ENCODE results near the gene MEIS1. TPM values are rescaled to one million over a fixed set of nuclear protein-coding genes. Genes with fewer than 3 reads are reported as not detected.

The MEIS1 gene
- total RNA-seq, 2 donors from 2014 or later: 82.1 to 84.6 TPM

DNA sequence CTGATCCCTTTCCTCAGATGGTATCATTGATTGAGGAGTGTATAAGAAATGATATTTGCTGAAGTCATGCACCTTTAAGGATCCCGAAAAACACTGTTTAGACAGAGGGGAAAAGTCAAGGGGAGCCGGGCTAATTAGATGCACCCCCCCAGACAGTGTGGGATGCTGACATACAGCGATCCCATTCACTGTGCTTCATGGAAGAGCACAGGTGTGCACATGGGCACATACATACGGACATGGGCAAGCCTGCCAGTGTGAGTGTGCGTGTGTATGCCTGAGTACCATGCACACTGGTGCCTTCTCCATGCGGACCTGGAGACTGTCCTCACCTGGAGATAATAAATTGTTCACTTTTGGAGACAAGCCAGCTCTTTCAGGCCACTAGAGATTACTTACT lies 22.6 kb downstream of the MEIS1 start:
- Histone ChIP-seq H3K27ac (no peak overlapping the region), H3K4me1 (peaks cover 85% of the 10 kb centered on the region), H3K27me3 (no peaks in the 10 kb centered on the region), H3K36me3 (replicated peaks in 1 of 2; ENCODE audit: insufficient read depth in 1 of 2, low read depth in 2 of 2) (peaks cover 0 to 7% of the 10 kb centered on the region in 2 donors), H3K9me3 (no peaks in the 10 kb centered on the region), H3K4me3 (no peak overlapping the region)
- no peak for TF ChIP-seq POLR2A (IDR thresholded peaks at IDR 0.05)
- TF ChIP-seq, protein P1, sequence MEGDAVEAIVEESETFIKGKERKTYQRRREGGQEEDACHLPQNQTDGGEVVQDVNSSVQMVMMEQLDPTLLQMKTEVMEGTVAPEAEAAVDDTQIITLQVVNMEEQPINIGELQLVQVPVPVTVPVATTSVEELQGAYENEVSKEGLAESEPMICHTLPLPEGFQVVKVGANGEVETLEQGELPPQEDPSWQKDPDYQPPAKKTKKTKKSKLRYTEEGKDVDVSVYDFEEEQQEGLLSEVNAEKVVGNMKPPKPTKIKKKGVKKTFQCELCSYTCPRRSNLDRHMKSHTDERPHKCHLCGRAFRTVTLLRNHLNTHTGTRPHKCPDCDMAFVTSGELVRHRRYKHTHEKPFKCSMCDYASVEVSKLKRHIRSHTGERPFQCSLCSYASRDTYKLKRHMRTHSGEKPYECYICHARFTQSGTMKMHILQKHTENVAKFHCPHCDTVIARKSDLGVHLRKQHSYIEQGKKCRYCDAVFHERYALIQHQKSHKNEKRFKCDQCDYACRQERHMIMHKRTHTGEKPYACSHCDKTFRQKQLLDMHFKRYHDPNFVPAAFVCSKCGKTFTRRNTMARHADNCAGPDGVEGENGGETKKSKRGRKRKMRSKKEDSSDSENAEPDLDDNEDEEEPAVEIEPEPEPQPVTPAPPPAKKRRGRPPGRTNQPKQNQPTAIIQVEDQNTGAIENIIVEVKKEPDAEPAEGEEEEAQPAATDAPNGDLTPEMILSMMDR (IDR thresholded peaks at IDR 0.05): no peak
- DNase-seq (no peak), ATAC-seq (no peak)
- intact Hi-C loops (cut with DNase I): no loop called here
- 49 to 58% methylated on average over 6 of the region's 6 CpGs for WGBS, 2 donors

DNA sequence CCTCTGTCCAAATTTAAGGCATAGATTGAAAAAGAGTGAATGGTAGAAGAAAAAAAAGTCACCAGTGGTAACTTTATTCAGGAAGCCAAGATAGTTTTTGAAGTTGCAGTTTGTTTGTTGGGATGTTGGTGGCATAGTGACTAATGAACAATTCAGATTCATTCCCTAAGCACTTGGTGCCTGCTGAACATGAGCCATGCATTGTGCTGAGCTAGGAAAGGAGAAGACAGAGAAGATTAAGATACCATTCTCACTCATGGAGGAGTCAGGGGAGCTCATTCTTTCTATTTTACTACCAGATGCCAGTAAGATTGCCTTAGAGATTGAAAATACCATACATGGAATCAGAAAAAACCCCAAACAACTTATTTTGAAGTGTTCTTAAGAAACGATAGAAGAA lies 25.1 kb downstream of the MEIS1 start:
- ATAC-seq (no peak), DNase-seq (no peak)
- Histone ChIP-seq H3K36me3 (replicated peaks in 1 of 2; ENCODE audit: insufficient read depth in 1 of 2, low read depth in 2 of 2) (peaks cover 0 to 9% of the 10 kb centered on the region in 2 donors), H3K4me3 (no peak overlapping the region), H3K4me1 (peaks cover 85% of the 10 kb centered on the region), H3K27ac (no peak overlapping the region), H3K27me3 (no peaks in the 10 kb centered on the region), H3K9me3 (no peaks in the 10 kb centered on the region)
- intact Hi-C loops (cut with DNase I): no loop called here
- 36 to 38% methylated on average over 1 of the region's 1 CpG for WGBS, 2 donors
- TF ChIP-seq, protein P1 (IDR thresholded peaks at IDR 0.05): no peak
- TF ChIP-seq POLR2A (IDR thresholded peaks at IDR 0.05): no peak

DNA sequence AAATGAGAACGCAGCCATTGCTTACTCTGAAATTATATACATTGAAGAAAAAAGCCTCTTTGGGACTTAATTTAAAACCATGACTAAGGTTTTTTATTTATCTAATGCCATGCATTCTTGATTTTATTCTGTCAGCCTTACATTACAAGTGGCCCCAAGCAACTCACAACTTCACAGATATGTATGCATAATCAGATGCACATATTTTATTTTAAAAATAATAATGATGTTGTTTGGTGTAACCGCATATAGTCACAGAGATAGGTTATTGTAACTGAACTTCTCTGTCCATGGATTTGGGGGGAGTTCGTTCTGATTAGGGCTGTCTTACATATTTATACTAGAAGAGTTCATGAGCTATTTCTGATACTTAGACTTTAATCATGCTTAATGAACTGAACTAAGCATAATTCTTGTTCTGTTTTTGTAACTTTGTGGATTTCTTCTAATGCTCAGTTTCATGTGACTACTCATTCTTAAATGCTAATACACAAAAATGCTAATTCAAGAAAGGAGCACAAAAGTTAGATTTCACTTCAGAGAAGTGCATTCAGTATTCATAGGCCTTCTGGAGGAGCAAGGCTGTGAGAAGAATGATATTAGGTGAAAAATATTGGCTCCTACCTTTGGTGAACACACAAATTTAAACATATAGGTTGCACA lies 26.2 kb downstream of the MEIS1 start:
- Histone ChIP-seq H3K36me3 (replicated peaks in 1 of 2; ENCODE audit: insufficient read depth in 1 of 2, low read depth in 2 of 2) (peaks cover 0 to 9% of the 10 kb centered on the region in 2 donors), H3K9me3 (no peaks in the 10 kb centered on the region), H3K4me1 (peaks cover 85% of the 10 kb centered on the region), H3K4me3 (no peak overlapping the region), H3K27me3 (no peaks in the 10 kb centered on the region), H3K27ac (no peak overlapping the region)
- no peak for DNase-seq
- TF ChIP-seq, protein P1 (IDR thresholded peaks at IDR 0.05): no peak
- TF ChIP-seq POLR2A (IDR thresholded peaks at IDR 0.05): no peak
- ATAC-seq: no peak
- 76 to 81% methylated on average over 3 of the region's 3 CpGs for WGBS, 2 donors
- intact Hi-C loops (cut with DNase I): no loop called here

DNA sequence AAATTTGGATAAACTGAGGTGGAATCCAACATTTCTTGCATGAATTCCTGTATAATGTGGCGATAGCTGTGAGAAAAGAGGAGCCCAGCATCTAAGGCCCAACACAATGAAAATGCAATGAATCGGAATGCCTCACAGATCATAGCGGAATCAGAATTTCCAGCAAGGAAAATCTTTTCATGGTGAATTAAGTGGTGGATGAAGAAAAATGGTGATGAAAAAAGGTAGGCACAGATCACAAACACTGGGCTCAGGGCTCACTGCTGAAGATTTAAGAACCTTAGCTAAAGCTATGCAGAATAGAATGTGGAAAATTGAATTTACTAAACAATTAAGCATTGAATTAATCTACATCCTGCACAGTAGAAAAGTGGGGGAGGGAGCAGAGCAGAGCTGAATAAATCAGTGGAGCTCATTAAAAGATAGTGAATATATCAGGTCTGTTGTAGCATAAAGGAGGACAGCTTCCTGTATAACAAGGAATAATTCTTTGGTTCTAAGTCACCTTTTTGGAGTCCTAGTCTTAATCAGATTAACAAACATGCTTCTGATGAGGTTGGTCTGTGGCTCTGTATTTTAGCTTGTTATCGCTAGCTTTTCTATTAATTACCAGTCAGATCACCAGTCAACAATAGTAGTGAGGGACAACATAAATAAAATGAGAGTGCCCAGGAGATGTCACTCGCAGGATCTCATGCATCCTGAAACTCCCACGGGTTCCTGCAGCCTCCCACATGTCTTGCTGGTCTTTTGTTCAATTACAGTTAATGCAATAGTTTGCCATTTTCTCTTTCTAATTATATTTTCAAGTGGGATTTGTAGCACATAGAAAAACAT lies 27.0 kb downstream of the MEIS1 start:
- Histone ChIP-seq H3K27ac (peak overlapping the region in 1 of 4 donors; percentile 23), H3K4me1 (peaks cover 85% of the 10 kb centered on the region), H3K9me3 (no peaks in the 10 kb centered on the region), H3K4me3 (no peak overlapping the region), H3K36me3 (replicated peaks in 1 of 2; ENCODE audit: insufficient read depth in 1 of 2, low read depth in 2 of 2) (peaks cover 0 to 7% of the 10 kb centered on the region in 2 donors), H3K27me3 (no peaks in the 10 kb centered on the region)
- no peak for DNase-seq
- 60 to 67% methylated on average over 6 of the region's 6 CpGs for WGBS, 2 donors
- no peak for ATAC-seq
- intact Hi-C loops (cut with DNase I): no loop called here
- TF ChIP-seq, protein P1 (IDR thresholded peaks at IDR 0.05): no peak
- TF ChIP-seq POLR2A (IDR thresholded peaks at IDR 0.05): no peak
